GM23338 (cell line): ENCODE data around the gene PPIF. TPM values are rescaled to one million over a fixed set of nuclear protein-coding genes. Genes with fewer than 3 reads are reported as not detected.

Experiments
- ATAC-seq: fragments of 200-7000 bp; cut with Tn5 transposase; 3 replicates; pipeline ENCODE4 v1.9.1; 2020
- DNase-seq: peaks from one replicate; pipeline ENCODE4 v3.0.0-alpha.2; 2015; ENCODE audit warnings: low spot score
- H2AFZ ChIP-seq: fragments of 200-600 bp; sonication (generic); 2 replicates; pipeline ENCODE4 v1.8.0; 2016; ENCODE audit warnings: antibody characterized with exemption, mild to moderate bottlenecking, moderate library complexity
- H3F3A ChIP-seq: fragments of 200-600 bp; sonication (generic); replicated peaks from 2 replicates; pipeline ENCODE4 v1.8.0; 2017; ENCODE audit warnings: antibody characterized with exemption, mixed run types, low read depth
- H3K27ac ChIP-seq: fragments of 200-600 bp; sonication (generic); 2 replicates; pipeline ENCODE4 v1.6.1; 2016; ENCODE audit warnings: low read depth
- H3K27me3 ChIP-seq: fragments of 200-600 bp; sonication (generic); 2 replicates; pipeline ENCODE4 v1.8.0; 2016; ENCODE audit warnings: mild to moderate bottlenecking, mixed run types, moderate library complexity; ENCODE audit not compliant: insufficient read depth
- H3K36me3 ChIP-seq: fragments of 200-600 bp; sonication (generic); 2 replicates; pipeline ENCODE4 v1.8.0; 2016; ENCODE audit warnings: mild to moderate bottlenecking; ENCODE audit not compliant: insufficient read depth
- H3K4me1 ChIP-seq: fragments of 200-600 bp; sonication (generic); 2 replicates; pipeline ENCODE4 v1.8.0; 2016; ENCODE audit warnings: mild to moderate bottlenecking, moderate library complexity; ENCODE audit not compliant: insufficient read depth
- H3K4me2 ChIP-seq: fragments of 200-600 bp; sonication (generic); 2 replicates; pipeline ENCODE4 v1.7.1; 2017; ENCODE audit warnings: mixed run types
- H3K4me3 ChIP-seq: fragments of 200-600 bp; sonication (generic); 2 replicates; pipeline ENCODE4 v1.6.1; 2016; ENCODE audit warnings: mixed run types
- H3K79me2 ChIP-seq: fragments of 200-600 bp; sonication (generic); replicated peaks from 2 replicates; pipeline ENCODE4 v1.8.0; 2017; ENCODE audit warnings: mild to moderate bottlenecking; ENCODE audit not compliant: insufficient read depth
- H3K9me2 ChIP-seq: fragments of 200-600 bp; sonication (generic); 2 replicates; pipeline ENCODE4 v1.8.0; 2017; ENCODE audit not compliant: insufficient read depth
- H4K20me1 ChIP-seq: fragments of 200-600 bp; sonication (generic); replicated peaks from 2 replicates; pipeline ENCODE4 v1.8.0; 2017; ENCODE audit warnings: mild to moderate bottlenecking; ENCODE audit not compliant: insufficient read depth
- H3K27ac Mint-ChIP-seq: 2 replicates; pipeline ENCODE4 v1.8.0; 2020; ENCODE audit warnings: inconsistent platforms, mild to moderate bottlenecking, moderate library complexity, mixed read lengths
- H3K27me3 Mint-ChIP-seq: 3 replicates; pipeline ENCODE4 v1.8.0; 2022; ENCODE audit warnings: low read depth, mild to moderate bottlenecking, moderate library complexity, mixed read lengths, inconsistent platforms; ENCODE audit not compliant: insufficient read depth, poor library complexity
- H3K36me3 Mint-ChIP-seq: 3 replicates; pipeline ENCODE4 v1.8.0; 2021; ENCODE audit warnings: low read depth, mild to moderate bottlenecking, inconsistent platforms, moderate library complexity, mixed read lengths
- H3K4me1 Mint-ChIP-seq: 3 replicates; pipeline ENCODE4 v1.8.0; 2020; ENCODE audit warnings: mild to moderate bottlenecking, inconsistent platforms, mixed read lengths
- H3K4me3 Mint-ChIP-seq: 3 replicates; pipeline ENCODE4 v1.8.0; 2021; ENCODE audit warnings: moderate library complexity, mild to moderate bottlenecking, inconsistent platforms, mixed read lengths
- H3K9me3 Mint-ChIP-seq: 3 replicates; pipeline ENCODE4 v1.8.0; 2020; ENCODE audit warnings: moderate library complexity, mild to moderate bottlenecking, inconsistent platforms, mixed read lengths
- REST ChIP-seq: IDR thresholded peaks from one replicate; pipeline ENCODE4 v1.6.1; 2018; ENCODE audit warnings: antibody characterized with exemption; ENCODE audit not compliant: unreplicated experiment
- ZNF114 ChIP-seq: fragments of 250-450 bp; sonication (Bioruptor Pico); IDR thresholded peaks from 2 replicates; pipeline ENCODE4 v1.5.0; 2020; ENCODE audit warnings: mild to moderate bottlenecking, moderate library complexity
- ZNF462 ChIP-seq: fragments of 250-450 bp; sonication (Bioruptor Pico); IDR thresholded peaks from 2 replicates; pipeline ENCODE4 v1.5.0; 2020; ENCODE audit warnings: mild to moderate bottlenecking, moderate library complexity
- polyA plus RNA-seq: library from polyadenylated mRNA; unstranded; fragments of >200 nt; fragmentation: Nextera tagmentation; extraction: Ambion mirVana; gene quantifications from 2 replicates; pipeline ENCODE4 v1.2.1, GENCODE V29; 2016
- total RNA-seq: library from RNA; depleted of rRNA; stranded (reverse); fragments of >200 nt; shearing (Covaris generic); gene quantifications from 2 replicates; pipeline ENCODE4 v1.2.3, GENCODE V29; 2014

The PPIF gene
- total and polyA plus RNA-seq, 2 experiments from 2014 or later, result 32.1 to 43.6 TPM

- TF ChIP-seq ZNF462 (CRISPR knock-in tag) (no peak), ZNF114 (CRISPR knock-in tag) (no peak)
These were observed 45.4 kb downstream of the PPIF start (continued) for GRCh38 chr10:79392506-79393176.

- 0 out of 3 replicates have a peak, but pooled peaks cover 2% of the 10 kb centered on the region for H3K4me1 Mint-ChIP-seq
- no peak for TF ChIP-seq REST
- no peak for TF ChIP-seq ZNF462 (CRISPR knock-in tag)
These were observed 46.1 kb downstream of the PPIF start for GRCh38 chr10:79393221-79393923.

More at GRCh38 chr10:79393221-79393923, 46.1 kb downstream of the PPIF start:
- H3K4me2 ChIP-seq, result no peak overlapping the region
- no peak overlapping the region for H2AFZ ChIP-seq
- no peaks in the 10 kb centered on the region for H3F3A ChIP-seq
- Mint-ChIP-seq H3K27ac (no peak overlapping the region), H3K36me3 (no peaks in the 10 kb centered on the region), H3K27me3 (peaks cover 2% of the 10 kb centered on the region), H3K4me3 (no peak overlapping the region), H3K9me3 (no peaks in the 10 kb centered on the region)
- H3K4me3 ChIP-seq, result no peak overlapping the region
- no peaks in the 10 kb centered on the region for H3K36me3 ChIP-seq
- H4K20me1 ChIP-seq, result no peaks in the 10 kb centered on the region
- H3K79me2 ChIP-seq, result no peaks in the 10 kb centered on the region
- no peak for ATAC-seq
- no peaks in the 10 kb centered on the region for H3K9me2 ChIP-seq
- no peaks in the 10 kb centered on the region for H3K4me1 ChIP-seq
- H3K27me3 ChIP-seq, result no peaks in the 10 kb centered on the region
- H3K27ac ChIP-seq, result no peak overlapping the region
- no peak for DNase-seq
